H1 (cell line): ENCODE results near the gene CYLD. TPM values are rescaled to one million over a fixed set of nuclear protein-coding genes. Genes with fewer than 3 reads are reported as not detected.
A peak's percentile ranks its signal among the peaks of the same experiment; 100 is the strongest.

Source experiments
- CTCF ChIA-PET: fragments of 300-600 bp; sonication (Branson Sonifier 250); formaldehyde crosslinking; loops from one replicate; lab custom pipeline; 2021; ENCODE audit not compliant: partially characterized antibody; lab: Charles Lee
- POLR2A ChIA-PET: fragments of 300-600 bp; sonication (Branson Sonifier 250); formaldehyde crosslinking; loops from one replicate; lab custom pipeline; 2021; ENCODE audit warnings: inconsistent platforms; ENCODE audit not compliant: partially characterized antibody; lab: Charles Lee
- DNase-seq, 2 experiments: peaks; one replicate each; pipeline versions ENCODE4 v3.0.0 to v3.0.0-alpha.2; 2010 to 2022; ENCODE audit warnings: low spot score in 2 of 2, low read depth in 1 of 2, mixed read lengths in 1 of 2
- FAIRE-seq: peaks from 2 replicates; lab custom pipeline; 2011; peaks lifted over from hg19 to GRCh38; lab: Jason Lieb, UNC
- H2AFZ ChIP-seq: 2 replicates; pipeline ENCODE4 v1.8.1; 2012; ENCODE audit warnings: low read length, inconsistent platforms
- H2AK5ac ChIP-seq: 2 replicates; pipeline ENCODE4 v1.6.1; 2013; ENCODE audit warnings: low read depth, low read length
- H2BK120ac ChIP-seq: replicated peaks from 2 replicates; pipeline ENCODE3; 2013; ENCODE audit warnings: low read depth, low read length, inconsistent platforms
- H2BK12ac ChIP-seq: 2 replicates; pipeline ENCODE4 v1.6.1; 2013; ENCODE audit warnings: low read depth, low read length
- H2BK15ac ChIP-seq: 2 replicates; pipeline ENCODE4 v1.6.1; 2013; ENCODE audit warnings: low read length
- H2BK20ac ChIP-seq: 2 replicates; pipeline ENCODE4 v1.6.1; 2013; ENCODE audit warnings: low read length
- H2BK5ac ChIP-seq: 2 replicates; pipeline ENCODE4 v1.6.1; 2013; ENCODE audit warnings: low read depth, low read length
- H3K14ac ChIP-seq: 2 replicates; pipeline ENCODE4 v1.6.1; 2013; ENCODE audit warnings: inconsistent platforms; ENCODE audit not compliant: insufficient read length
- H3K18ac ChIP-seq: 2 replicates; pipeline ENCODE4 v1.6.1; 2013; ENCODE audit warnings: low read length; ENCODE audit errors: extremely low read depth
- H3K23ac ChIP-seq: 2 replicates; pipeline ENCODE4 v1.6.1; 2013; ENCODE audit warnings: inconsistent platforms; ENCODE audit not compliant: insufficient read length
- H3K23me2 ChIP-seq: 2 replicates; pipeline ENCODE4 v1.6.1; 2013; ENCODE audit warnings: low read depth, low read length
- H3K27ac ChIP-seq: 2 replicates; pipeline ENCODE4 v1.6.1; 2011; ENCODE audit warnings: low read depth, low read length, inconsistent platforms
- H3K27me3 ChIP-seq, 4 experiments: replicated peaks in 1 of 4; 1 replicate in 1 of 4; 2 replicates in 3 of 4; pipeline versions ENCODE4 v1.6.1 to v1.8.1; 2011 to 2013; ENCODE audit warnings: low read length in 3 of 4, mild to moderate bottlenecking in 3 of 4, inconsistent platforms in 2 of 4, mixed read lengths in 2 of 4, moderate library complexity in 1 of 4; ENCODE audit not compliant: control insufficient read depth in 3 of 4, insufficient read depth in 3 of 4; ENCODE audit errors: extremely low read depth in 1 of 4
- H3K36me3 ChIP-seq, 4 experiments: 2 replicates each; pipeline versions ENCODE4 v1.6.1 to v1.8.1; 2011 to 2013; ENCODE audit warnings: mild to moderate bottlenecking in 4 of 4, low read length in 3 of 4, moderate library complexity in 2 of 4, control low read depth in 1 of 4, inconsistent platforms in 1 of 4; ENCODE audit not compliant: insufficient read depth in 4 of 4, control insufficient read depth in 2 of 4
- H3K4ac ChIP-seq: replicated peaks from 2 replicates; pipeline ENCODE3; 2013; ENCODE audit warnings: low read length, low read depth, mixed read lengths, inconsistent platforms; ENCODE audit not compliant: insufficient read length
- H3K4me1 ChIP-seq, 4 experiments: replicated peaks in 1 of 4; 1 replicate in 1 of 4; 2 replicates in 3 of 4; pipeline versions ENCODE4 v1.6.1 to v1.8.1; 2011 to 2013; ENCODE audit warnings: low read length in 3 of 4, inconsistent platforms in 2 of 4, mixed read lengths in 1 of 4; ENCODE audit not compliant: insufficient read depth in 4 of 4, control insufficient read depth in 3 of 4
- H3K4me2 ChIP-seq, 2 experiments: 2 replicates each; pipeline versions ENCODE4 v1.6.1 to v1.8.1; 2011 to 2013; ENCODE audit warnings: low read depth in 2 of 2, low read length in 2 of 2, control low read depth in 1 of 2, inconsistent platforms in 1 of 2, mild to moderate bottlenecking in 1 of 2; ENCODE audit not compliant: insufficient read depth in 1 of 2
- H3K4me3 ChIP-seq, 4 experiments: fragments of 200-600, 300-600 bp in 1 of 4; sonication (generic), shearing (Covaris generic), sonication (Bioruptor Twin) in 1 of 4; 2 replicates each; pipeline versions ENCODE4 v1.5.1 to v1.8.1; 2011 to 2016; ENCODE audit warnings: low read length in 4 of 4, low read depth in 3 of 4, control low read depth in 2 of 4, inconsistent platforms in 2 of 4, mild to moderate bottlenecking in 2 of 4, mixed read lengths in 1 of 4, moderate library complexity in 1 of 4; ENCODE audit not compliant: insufficient read depth in 2 of 4; ENCODE audit errors: extremely low read depth in 1 of 4
- H3K56ac ChIP-seq: replicated peaks from 2 replicates; pipeline ENCODE3; 2013; ENCODE audit warnings: low read depth, mild to moderate bottlenecking, mixed read lengths, low read length, inconsistent platforms; ENCODE audit not compliant: insufficient read length
- H3K79me1 ChIP-seq: 2 replicates; pipeline ENCODE4 v1.6.1; 2013; ENCODE audit warnings: low read depth, low read length, control low read depth
- H3K79me2 ChIP-seq, 2 experiments: 2 replicates each; pipeline versions ENCODE4 v1.6.1 to v1.8.1; 2012 to 2013; ENCODE audit warnings: low read length in 2 of 2, mild to moderate bottlenecking in 2 of 2, inconsistent platforms in 1 of 2; ENCODE audit not compliant: insufficient read depth in 2 of 2, control insufficient read depth in 1 of 2
- H3K9ac ChIP-seq, 4 experiments: replicated peaks in 1 of 4; 1 replicate in 1 of 4; 2 replicates in 3 of 4; pipeline versions ENCODE4 v1.6.1 to v1.8.1; 2011 to 2013; ENCODE audit warnings: low read depth in 3 of 4, low read length in 3 of 4, control low read depth in 2 of 4, mild to moderate bottlenecking in 2 of 4, moderate library complexity in 2 of 4, inconsistent platforms in 1 of 4; ENCODE audit errors: extremely low read depth in 1 of 4
- H3K9me3 ChIP-seq, 2 experiments: 2 replicates each; pipeline versions ENCODE4 v1.6.1 to v1.8.1; 2012 to 2013; ENCODE audit warnings: mild to moderate bottlenecking in 2 of 2, moderate library complexity in 2 of 2, control low read depth in 1 of 2, inconsistent platforms in 1 of 2, low read depth in 1 of 2, low read length in 1 of 2, mixed read lengths in 1 of 2; ENCODE audit not compliant: insufficient read depth in 2 of 2
- H4K20me1 ChIP-seq, 2 experiments: replicated peaks in 1 of 2; 2 replicates each; pipeline versions ENCODE3 to v1.8.1; 2011 to 2013; ENCODE audit warnings: inconsistent platforms in 2 of 2, low read length in 2 of 2, mild to moderate bottlenecking in 1 of 2; ENCODE audit not compliant: insufficient read depth in 2 of 2, control insufficient read depth in 1 of 2
- H4K5ac ChIP-seq: 2 replicates; pipeline ENCODE4 v1.6.1; 2013; ENCODE audit warnings: low read length, low read depth, mixed read lengths, inconsistent platforms; ENCODE audit not compliant: insufficient read length
- H4K8ac ChIP-seq: 2 replicates; pipeline ENCODE4 v1.8.0; 2013; ENCODE audit warnings: mild to moderate bottlenecking, moderate library complexity, low read length, inconsistent platforms; ENCODE audit not compliant: insufficient read depth; ENCODE audit errors: extremely low read depth
- H4K91ac ChIP-seq: replicated peaks from 2 replicates; pipeline ENCODE3; 2013; ENCODE audit warnings: low read length, mixed read lengths, inconsistent platforms; ENCODE audit not compliant: insufficient read length
- CREB1 ChIP-seq: IDR thresholded peaks from 2 replicates; pipeline ENCODE4 v1.6.1; 2012; ENCODE audit warnings: inconsistent platforms
- KDM4A ChIP-seq: IDR thresholded peaks from one replicate; pipeline ENCODE4 v1.7.1; 2012; ENCODE audit warnings: low read depth, mild to moderate bottlenecking, moderate library complexity, low read length, inconsistent platforms; ENCODE audit not compliant: severe bottlenecking
- MAFK ChIP-seq: IDR thresholded peaks from 2 replicates; pipeline ENCODE4 v1.6.1; 2012; ENCODE audit warnings: low read depth, mild to moderate bottlenecking, improper control_type of control experiment, low read length
- RBBP5 ChIP-seq: IDR thresholded peaks from 2 replicates; pipeline ENCODE4 v1.7.1; 2012; ENCODE audit warnings: low read depth, mild to moderate bottlenecking, inconsistent platforms, low read length, moderate library complexity, borderline replicate concordance
- SIRT6 ChIP-seq: IDR thresholded peaks from one replicate; pipeline ENCODE4 v1.7.1; 2012; ENCODE audit warnings: low read length, inconsistent platforms
- TAF7 ChIP-seq: optimal IDR thresholded peaks from 2 replicates; pipeline ENCODE3; 2011; ENCODE audit warnings: low read depth, mild to moderate bottlenecking, inconsistent platforms, low read length, moderate library complexity, borderline replicate concordance
- YY1 ChIP-seq: IDR thresholded peaks from 2 replicates; pipeline ENCODE4 v1.6.1; 2011; ENCODE audit warnings: low read depth, mild to moderate bottlenecking, low read length
- ZNF274 ChIP-seq: IDR thresholded peaks from 2 replicates; pipeline ENCODE4 v1.7.0; 2012; ENCODE audit warnings: low read length, borderline replicate concordance; ENCODE audit errors: extremely low read depth
- WGBS, 2 experiments: shearing (Covaris generic) in 1 of 2; methylation state at CpG; one replicate each; pipeline versions ENCODE4 v1.1.6 to v1.1.7; 2013 to 2015; ENCODE audit warnings: low lambda C conversion rate in 2 of 2, mixed read lengths in 2 of 2, inconsistent platforms in 1 of 2, low coverage in 1 of 2, missing lambda C conversion rate in 1 of 2; ENCODE audit not compliant: insufficient replicate concordance in 2 of 2, insufficient coverage in 1 of 2, insufficient read length in 1 of 2; ENCODE audit errors: extremely low coverage in 1 of 2, missing lambda C conversion rate in 1 of 2; 5-methylcytosine and 5-hydroxymethylcytosine counted together
- polyA plus RNA-seq, 7 experiments: library from polyadenylated mRNA; depleted of rRNA in 3 of 7; stranded (reverse) in 5 of 7; unstranded in 2 of 7; fragments of >200 nt in 5 of 7; fragments of 200-250 nt in 2 of 7; gene quantifications; 1 replicate in 5 of 7; 2 replicates in 1 of 7; 4 replicates in 1 of 7; pipeline versions ENCODE4 v1.2.1 to v1.2.3, GENCODE V29; 2011 to 2013; ENCODE audit warnings: missing spikeins in 2 of 7, mixed read lengths in 2 of 7
- total RNA-seq: library from RNA; stranded (reverse); fragmentation: NEBNext Ultra II Directional; extraction: Animal tissue kit (Norgen Biotek cat#: 25700); gene quantifications from 2 replicates; pipeline ENCODE4 v1.2.1, GENCODE V29; 2021
- TF ChIP-seq, protein P1 (sequence below), 3 experiments: IDR thresholded peaks; 1 replicate in 2 of 3; 2 replicates in 1 of 3; pipeline versions ENCODE4 v1.5.1 to v1.6.1; 2011; ENCODE audit warnings: low read length in 3 of 3, mild to moderate bottlenecking in 3 of 3, inconsistent platforms in 2 of 3, low read depth in 1 of 3, moderate library complexity in 1 of 3; ENCODE audit not compliant: insufficient read depth in 1 of 3; ENCODE audit errors: control extremely low read depth in 1 of 3
- TF ChIP-seq, protein P2 (sequence below): IDR thresholded peaks from 2 replicates; pipeline ENCODE4 v1.6.1; 2011; ENCODE audit warnings: low read depth, mild to moderate bottlenecking, low read length; ENCODE audit not compliant: insufficient read depth
- TF ChIP-seq, protein P3 (sequence below): IDR thresholded peaks from 2 replicates; pipeline ENCODE4 v1.6.1; 2012; ENCODE audit warnings: inconsistent platforms

CYLD gene
- total and polyA plus RNA-seq, 2 of the 8 experiments (the other 6 are each of a cell fraction or from before 2014, with no cell fraction given) = 3.7 to 18.8 TPM

DNA sequence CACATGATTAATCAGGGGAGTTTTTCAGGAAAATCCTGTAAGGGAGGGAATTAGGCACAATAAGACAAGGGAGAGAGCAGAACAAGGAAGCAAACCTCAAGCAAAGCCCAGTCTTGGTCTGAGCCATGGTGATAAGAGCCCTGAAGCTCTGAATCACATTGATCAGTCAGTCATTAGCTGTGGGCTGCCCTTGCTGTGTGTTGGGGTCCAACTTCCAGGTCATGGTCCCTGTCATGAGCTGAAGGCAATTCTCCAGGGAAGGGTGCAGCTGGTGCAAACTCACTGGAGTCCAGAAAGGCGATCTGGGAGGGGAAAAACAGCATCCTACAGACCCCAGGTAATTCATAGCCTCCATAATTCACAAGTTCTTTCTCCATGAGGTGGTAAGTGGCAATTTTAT, 89.9 kb downstream of the CYLD start:
- Histone ChIP-seq H4K20me1 (no peaks in the 10 kb centered on the region), H3K23ac (no peak overlapping the region), H2BK12ac (no peak overlapping the region), H2AK5ac (no peak overlapping the region), H3K23me2 (no peaks in the 10 kb centered on the region), H3K56ac (no peak overlapping the region), H4K8ac (no peak overlapping the region), H2AFZ (no peak overlapping the region), H2BK15ac (no peak overlapping the region), H4K91ac (no peak overlapping the region), H3K4me3 (no peak overlapping the region), H2BK5ac (no peak overlapping the region), H3K9ac (no peak overlapping the region), H3K4ac (no peak overlapping the region), H3K27ac (no peak overlapping the region), H3K79me2 (no peaks in the 10 kb centered on the region), H3K14ac (no peak overlapping the region), H2BK20ac (no peak overlapping the region), H3K4me2 (no peak overlapping the region), H3K79me1 (no peaks in the 10 kb centered on the region), H3K18ac (no peak overlapping the region), H3K9me3 (peaks cover 0 to 2% of the 10 kb centered on the region in 2 experiments; a peak in 2 of 4 replicates), H3K27me3 (no peaks in the 10 kb centered on the region), H3K36me3 (no peaks in the 10 kb centered on the region), H3K4me1 (no peaks in the 10 kb centered on the region), H4K5ac (no peak overlapping the region), H2BK120ac (no peak overlapping the region)
- ChIA-PET POLR2A (no interaction called here), CTCF (interaction anchor here (1.0 to 1.3 kb wide), 4 partner anchors 9 to 166 kb away, joined by 3 read pairs; no protein-coding TSS in a partner anchor)
- DNase-seq = peak in 1 of 2 experiments; percentile 19
- WGBS, 2 experiments = 85% methylated on average over 1 of the region's 1 CpG; no CpG with 5 or more reads in 1 of the 2 experiments
- FAIRE-seq = no peak
- no peak for TF ChIP-seq TAF7
- TF ChIP-seq CREB1 = no peak
- TF ChIP-seq MAFK = no peak
- no peak for TF ChIP-seq RBBP5
- TF ChIP-seq, protein P1, sequence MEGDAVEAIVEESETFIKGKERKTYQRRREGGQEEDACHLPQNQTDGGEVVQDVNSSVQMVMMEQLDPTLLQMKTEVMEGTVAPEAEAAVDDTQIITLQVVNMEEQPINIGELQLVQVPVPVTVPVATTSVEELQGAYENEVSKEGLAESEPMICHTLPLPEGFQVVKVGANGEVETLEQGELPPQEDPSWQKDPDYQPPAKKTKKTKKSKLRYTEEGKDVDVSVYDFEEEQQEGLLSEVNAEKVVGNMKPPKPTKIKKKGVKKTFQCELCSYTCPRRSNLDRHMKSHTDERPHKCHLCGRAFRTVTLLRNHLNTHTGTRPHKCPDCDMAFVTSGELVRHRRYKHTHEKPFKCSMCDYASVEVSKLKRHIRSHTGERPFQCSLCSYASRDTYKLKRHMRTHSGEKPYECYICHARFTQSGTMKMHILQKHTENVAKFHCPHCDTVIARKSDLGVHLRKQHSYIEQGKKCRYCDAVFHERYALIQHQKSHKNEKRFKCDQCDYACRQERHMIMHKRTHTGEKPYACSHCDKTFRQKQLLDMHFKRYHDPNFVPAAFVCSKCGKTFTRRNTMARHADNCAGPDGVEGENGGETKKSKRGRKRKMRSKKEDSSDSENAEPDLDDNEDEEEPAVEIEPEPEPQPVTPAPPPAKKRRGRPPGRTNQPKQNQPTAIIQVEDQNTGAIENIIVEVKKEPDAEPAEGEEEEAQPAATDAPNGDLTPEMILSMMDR (IDR thresholded peaks at IDR 0.05; ENCODE audit: control extremely low read depth in 1 of 3, insufficient read depth in 1 of 3, low read depth in 1 of 3, low read length in 3 of 3) = no peak
- TF ChIP-seq, protein P2, sequence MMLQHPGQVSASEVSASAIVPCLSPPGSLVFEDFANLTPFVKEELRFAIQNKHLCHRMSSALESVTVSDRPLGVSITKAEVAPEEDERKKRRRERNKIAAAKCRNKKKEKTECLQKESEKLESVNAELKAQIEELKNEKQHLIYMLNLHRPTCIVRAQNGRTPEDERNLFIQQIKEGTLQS = no peak
- TF ChIP-seq SIRT6 = no peak
- TF ChIP-seq YY1 = no peak
- no peak for TF ChIP-seq KDM4A
- TF ChIP-seq ZNF274 = no peak
- TF ChIP-seq, protein P3, sequence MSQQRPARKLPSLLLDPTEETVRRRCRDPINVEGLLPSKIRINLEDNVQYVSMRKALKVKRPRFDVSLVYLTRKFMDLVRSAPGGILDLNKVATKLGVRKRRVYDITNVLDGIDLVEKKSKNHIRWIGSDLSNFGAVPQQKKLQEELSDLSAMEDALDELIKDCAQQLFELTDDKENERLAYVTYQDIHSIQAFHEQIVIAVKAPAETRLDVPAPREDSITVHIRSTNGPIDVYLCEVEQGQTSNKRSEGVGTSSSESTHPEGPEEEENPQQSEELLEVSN = no peak
